Keratinocyte (primary cell): ENCODE results near the gene HOXB2. TPM values are rescaled to one million over a fixed set of nuclear protein-coding genes. Genes with fewer than 3 reads are reported as not detected.

Experiments
- DNase-seq: peaks from one replicate; pipeline ENCODE4 v3.0.0-alpha.2; 2011; ENCODE audit warnings: low read depth, missing footprints, low spot score
- FAIRE-seq: peaks from 2 replicates; lab custom pipeline; 2011; peaks lifted over from hg19 to GRCh38; lab: Jason Lieb, UNC
- H2AFZ ChIP-seq: 2 replicates; pipeline ENCODE4 v1.6.0; 2012; ENCODE audit warnings: low read length, control low read depth, inconsistent platforms; ENCODE audit not compliant: control insufficient read depth
- H3K27ac ChIP-seq: 2 replicates; pipeline ENCODE4 v1.5.1; 2011; ENCODE audit warnings: low read length; ENCODE audit not compliant: control insufficient read depth, insufficient read depth
- H3K27me3 ChIP-seq: 3 replicates; pipeline ENCODE4 v1.6.0; 2011; ENCODE audit warnings: low read length; ENCODE audit not compliant: control insufficient read depth, insufficient read depth; ENCODE audit errors: extremely low read depth
- H3K36me3 ChIP-seq, 2 experiments: 2 replicates in 1 of 2; 3 replicates in 1 of 2; pipeline ENCODE4 v1.5.1; 2011; ENCODE audit warnings: low read length in 2 of 2, mild to moderate bottlenecking in 1 of 2; ENCODE audit not compliant: control insufficient read depth in 2 of 2, insufficient read depth in 2 of 2; ENCODE audit errors: extremely low read depth in 1 of 2
- H3K4me1 ChIP-seq: 3 replicates; pipeline ENCODE4 v1.5.1; 2011; ENCODE audit warnings: low read length; ENCODE audit not compliant: control insufficient read depth, insufficient read depth; ENCODE audit errors: extremely low read depth
- H3K4me2 ChIP-seq: 3 replicates; pipeline ENCODE4 v1.6.0; 2011; ENCODE audit warnings: low read depth, low read length; ENCODE audit not compliant: control insufficient read depth, insufficient read depth; ENCODE audit errors: extremely low read depth
- H3K4me3 ChIP-seq, 3 experiments: fragments of 200-600 bp in 1 of 3; sonication (generic) in 1 of 3; 2 replicates in 2 of 3; 3 replicates in 1 of 3; pipeline ENCODE4 v1.5.1; 2011 to 2016; ENCODE audit warnings: low read length in 3 of 3, mild to moderate bottlenecking in 3 of 3, control low read depth in 2 of 3, inconsistent platforms in 1 of 3, low read depth in 1 of 3, mixed read lengths in 1 of 3, mixed run types in 1 of 3, moderate library complexity in 1 of 3; ENCODE audit not compliant: control insufficient read depth in 2 of 3, insufficient read depth in 2 of 3; ENCODE audit errors: extremely low read depth in 1 of 3
- H3K79me2 ChIP-seq: 2 replicates; pipeline ENCODE4 v1.6.0; 2012; ENCODE audit warnings: low read length; ENCODE audit not compliant: control insufficient read depth, insufficient read depth
- H3K9ac ChIP-seq: 3 replicates; pipeline ENCODE4 v1.6.0; 2011; ENCODE audit warnings: low read length; ENCODE audit not compliant: control insufficient read depth, insufficient read depth; ENCODE audit errors: extremely low read depth
- H3K9me1 ChIP-seq: 3 replicates; pipeline ENCODE4 v1.6.0; 2011; ENCODE audit warnings: low read length; ENCODE audit not compliant: control insufficient read depth, insufficient read depth; ENCODE audit errors: extremely low read depth
- H3K9me3 ChIP-seq: 2 replicates; pipeline ENCODE4 v1.5.1; 2012; ENCODE audit warnings: low read depth, low read length; ENCODE audit not compliant: control insufficient read depth
- H4K20me1 ChIP-seq: 3 replicates; pipeline ENCODE4 v1.6.0; 2011; ENCODE audit warnings: low read length; ENCODE audit not compliant: control insufficient read depth, insufficient read depth; ENCODE audit errors: extremely low read depth
- EZH2 ChIP-seq: IDR thresholded peaks from one replicate; pipeline ENCODE4 v1.6.1; 2012; ENCODE audit warnings: inconsistent platforms, mild to moderate bottlenecking, low read length, moderate library complexity
- dilution Hi-C: fragments of 300-500 bp; cut with MboI; formaldehyde crosslinking; loops from one replicate; pipeline ENCODE4 v1.7.0; 2020; ENCODE audit warnings: low sequenced_read_pairs; ENCODE audit not compliant: extremely low pct_ligation_motif_present
- polyA plus RNA-seq, 5 experiments: library from polyadenylated mRNA; depleted of rRNA in 3 of 5; stranded (reverse) in 3 of 5; stranded (forward) in 1 of 5; unstranded in 1 of 5; fragments of >200 nt; gene quantifications; 1 replicate in 1 of 5; 2 replicates in 3 of 5; 3 replicates in 1 of 5; pipeline versions ENCODE4 v1.2.1 to v1.2.3, GENCODE V29; 2011 to 2012; ENCODE audit warnings: missing spikeins in 2 of 5, low read depth in 1 of 5, low replicate concordance in 1 of 5
- TF ChIP-seq, protein P1 (sequence below), 3 experiments: IDR thresholded peaks in 1 of 3; conservative IDR thresholded peaks in 1 of 3; optimal IDR thresholded peaks in 1 of 3; 2 replicates in 2 of 3; 3 replicates in 1 of 3; pipeline versions ENCODE3 to v1.5.1; 2011; ENCODE audit warnings: low read length in 3 of 3, mild to moderate bottlenecking in 3 of 3, moderate library complexity in 2 of 3, control low read depth in 1 of 3, inconsistent platforms in 1 of 3; ENCODE audit not compliant: insufficient read depth in 2 of 3; ENCODE audit errors: extremely low read depth in 1 of 3

HOXB2 gene
- polyA plus RNA-seq, 1 donor (not counting 4 experiments of a cell fraction or from before 2014, with no cell fraction given): 3.8 TPM

- Histone ChIP-seq H4K20me1 (no peaks in the 10 kb centered on the region), H3K4me3 (no peak overlapping the region), H3K36me3 (peaks cover 0 to 3% of the 10 kb centered on the region in 2 experiments), H3K4me1 (peaks cover 14% of the 10 kb centered on the region), H3K4me2 (no peak overlapping the region), H3K79me2 (no peaks in the 10 kb centered on the region), H2AFZ (no peak overlapping the region), H3K9me1 (no peaks in the 10 kb centered on the region), H3K9me3 (no peaks in the 10 kb centered on the region), H3K9ac (no peak overlapping the region), H3K27ac (no peak overlapping the region), H3K27me3 (peaks cover 19% of the 10 kb centered on the region)
- TF ChIP-seq, protein P1, sequence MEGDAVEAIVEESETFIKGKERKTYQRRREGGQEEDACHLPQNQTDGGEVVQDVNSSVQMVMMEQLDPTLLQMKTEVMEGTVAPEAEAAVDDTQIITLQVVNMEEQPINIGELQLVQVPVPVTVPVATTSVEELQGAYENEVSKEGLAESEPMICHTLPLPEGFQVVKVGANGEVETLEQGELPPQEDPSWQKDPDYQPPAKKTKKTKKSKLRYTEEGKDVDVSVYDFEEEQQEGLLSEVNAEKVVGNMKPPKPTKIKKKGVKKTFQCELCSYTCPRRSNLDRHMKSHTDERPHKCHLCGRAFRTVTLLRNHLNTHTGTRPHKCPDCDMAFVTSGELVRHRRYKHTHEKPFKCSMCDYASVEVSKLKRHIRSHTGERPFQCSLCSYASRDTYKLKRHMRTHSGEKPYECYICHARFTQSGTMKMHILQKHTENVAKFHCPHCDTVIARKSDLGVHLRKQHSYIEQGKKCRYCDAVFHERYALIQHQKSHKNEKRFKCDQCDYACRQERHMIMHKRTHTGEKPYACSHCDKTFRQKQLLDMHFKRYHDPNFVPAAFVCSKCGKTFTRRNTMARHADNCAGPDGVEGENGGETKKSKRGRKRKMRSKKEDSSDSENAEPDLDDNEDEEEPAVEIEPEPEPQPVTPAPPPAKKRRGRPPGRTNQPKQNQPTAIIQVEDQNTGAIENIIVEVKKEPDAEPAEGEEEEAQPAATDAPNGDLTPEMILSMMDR (optimal IDR thresholded peaks at IDR 0.05 in 1 of 3, IDR thresholded peaks at IDR 0.05 in 1 of 3, conservative IDR thresholded peaks at IDR 0.05 in 1 of 3; ENCODE audit: extremely low read depth in 1 of 3, insufficient read depth in 2 of 3, low read length in 3 of 3): no peak
- TF ChIP-seq EZH2: no peak
- DNase-seq: no peak
- no peak for FAIRE-seq
- dilution Hi-C loops: no loop called here
These were observed 8.3 kb upstream of the HOXB2 start for GRCh38 chr17:48553190-48553547.

GRCh38 chr17:48552466-48553189, 7.7 kb upstream of the HOXB2 start:
- H3K36me3 ChIP-seq: peaks cover 0 to 3% of the 10 kb centered on the region in 2 experiments
- H3K9ac ChIP-seq: no peak overlapping the region
- no peaks in the 10 kb centered on the region for H3K9me3 ChIP-seq
- DNase-seq: no peak
- H3K4me1 ChIP-seq: peaks cover 14% of the 10 kb centered on the region
- peaks cover 17% of the 10 kb centered on the region for H3K27me3 ChIP-seq
- no peak overlapping the region for H3K4me3 ChIP-seq
- dilution Hi-C loops: no loop called here
- FAIRE-seq: no peak
- no peaks in the 10 kb centered on the region for H4K20me1 ChIP-seq
- H2AFZ ChIP-seq: no peak overlapping the region
- H3K27ac ChIP-seq: no peak overlapping the region
- TF ChIP-seq EZH2: no peak
- TF ChIP-seq, protein P1 (optimal IDR thresholded peaks at IDR 0.05 in 1 of 3, IDR thresholded peaks at IDR 0.05 in 1 of 3, conservative IDR thresholded peaks at IDR 0.05 in 1 of 3; ENCODE audit: extremely low read depth in 1 of 3, insufficient read depth in 2 of 3, low read length in 3 of 3): no peak
- H3K9me1 ChIP-seq: no peaks in the 10 kb centered on the region
- no peak overlapping the region for H3K4me2 ChIP-seq
- H3K79me2 ChIP-seq: no peaks in the 10 kb centered on the region
